Activated T-helper 1 cell treated with anti-CD3 and anti-CD28 coated beads, Interleukin-12 subunit alpha, Interleukin-12 subunit beta, Interleukin-2, Interleukin-4 antibody, amounts not matched to agents 30 ng/mL and 10 ng/mL and 1 ng/mL, durations not matched to agents 14 hours and 24 hours and 36 hours (primary cell): ENCODE data around the gene F2. TPM values are rescaled to one million over a fixed set of nuclear protein-coding genes. Genes with fewer than 3 reads are reported as not detected.

Source experiments
- DNase-seq: peaks from one replicate; pipeline ENCODE4 v3.0.0; 2021; ENCODE audit warnings: low spot score
- H3K27ac Mint-ChIP-seq: one replicate; pipeline ENCODE4 v1.8.0; 2021; ENCODE audit warnings: mild to moderate bottlenecking, mixed read lengths
- H3K27me3 Mint-ChIP-seq: one replicate; pipeline ENCODE4 v1.8.0; 2022; ENCODE audit warnings: mild to moderate bottlenecking, moderate library complexity, mixed read lengths; ENCODE audit not compliant: insufficient read depth
- H3K36me3 Mint-ChIP-seq: one replicate; pipeline ENCODE4 v1.8.0; 2021; ENCODE audit warnings: low read depth, mixed read lengths
- H3K4me1 Mint-ChIP-seq: one replicate; pipeline ENCODE4 v1.8.0; 2021; ENCODE audit warnings: low read depth, mixed read lengths
- H3K4me3 Mint-ChIP-seq: one replicate; pipeline ENCODE4 v1.8.0; 2021; ENCODE audit warnings: mild to moderate bottlenecking, moderate library complexity, mixed read lengths
- H3K9me3 Mint-ChIP-seq: one replicate; pipeline ENCODE4 v1.8.0; 2021; ENCODE audit warnings: mixed read lengths
- intact Hi-C: fragments of 100-400 bp; cut with micrococcal nuclease; formaldehyde crosslinking; loops from one replicate; pipeline ENCODE4 v1.15.1; 2024
- total RNA-seq: library from RNA; stranded (reverse); gene quantifications from 2 replicates; pipeline ENCODE4 v1.2.3, GENCODE V29; 2022

F2 gene
- total RNA-seq, 1 donor from 2014 or later, result not detected

GRCh38 chr11:46727952-46728658 lies 9.1 kb downstream of the F2 start:
- no peaks in the 10 kb centered on the region for H3K36me3 Mint-ChIP-seq
- intact Hi-C loops, result no loop called here
- no peaks in the 10 kb centered on the region for H3K4me1 Mint-ChIP-seq
- DNase-seq, result no peak
- H3K27ac Mint-ChIP-seq, result no peak overlapping the region
- no peaks in the 10 kb centered on the region for H3K9me3 Mint-ChIP-seq
- H3K4me3 Mint-ChIP-seq, result no peak overlapping the region
- H3K27me3 Mint-ChIP-seq, result no peaks in the 10 kb centered on the region

- intact Hi-C loops, result no loop called here
- H3K36me3 Mint-ChIP-seq, result no peaks in the 10 kb centered on the region
- no peaks in the 10 kb centered on the region for H3K27me3 Mint-ChIP-seq
- H3K9me3 Mint-ChIP-seq, result no peaks in the 10 kb centered on the region
- no peak overlapping the region for H3K27ac Mint-ChIP-seq
- no peak for DNase-seq
- H3K4me3 Mint-ChIP-seq, result no peak overlapping the region
- no peaks in the 10 kb centered on the region for H3K4me1 Mint-ChIP-seq
Observed at GRCh38 chr11:46728659-46729040, 9.6 kb downstream of the F2 start.

- no peaks in the 10 kb centered on the region for H3K27me3 Mint-ChIP-seq
Observed at GRCh38 chr11:46729110-46730027, 10.4 kb downstream of the F2 start.

GRCh38 chr11:46731545-46731944 lies 12.5 kb downstream of the F2 start:
- no peak overlapping the region for H3K27ac Mint-ChIP-seq
- H3K4me1 Mint-ChIP-seq, result no peaks in the 10 kb centered on the region
- no peak for DNase-seq
- no peaks in the 10 kb centered on the region for H3K27me3 Mint-ChIP-seq
- H3K9me3 Mint-ChIP-seq, result no peaks in the 10 kb centered on the region
- H3K36me3 Mint-ChIP-seq, result no peaks in the 10 kb centered on the region
- no peak overlapping the region for H3K4me3 Mint-ChIP-seq
- intact Hi-C loops, result no loop called here

More at GRCh38 chr11:46729110-46730027, 10.4 kb downstream of the F2 start:
- Mint-ChIP-seq H3K9me3 (no peaks in the 10 kb centered on the region), H3K4me3 (no peak overlapping the region), H3K27ac (no peak overlapping the region), H3K4me1 (no peaks in the 10 kb centered on the region), H3K36me3 (no peaks in the 10 kb centered on the region)
- DNase-seq, result no peak
- intact Hi-C loops, result no loop called here

GRCh38 chr11:46733234-46733633 lies 14.2 kb downstream of the F2 start:
- Mint-ChIP-seq H3K36me3 (no peaks in the 10 kb centered on the region), H3K27me3 (no peaks in the 10 kb centered on the region), H3K4me3 (no peak overlapping the region), H3K4me1 (no peaks in the 10 kb centered on the region), H3K27ac (no peak overlapping the region), H3K9me3 (no peaks in the 10 kb centered on the region)
- intact Hi-C loops, result no loop called here
- DNase-seq, result no peak

GRCh38 chr11:46736146-46736545 lies 17.1 kb downstream of the F2 start:
- H3K4me1 Mint-ChIP-seq, result no peaks in the 10 kb centered on the region
- no peak for DNase-seq
- intact Hi-C loops, result no loop called here

GRCh38 chr11:46736615-46737014 lies 17.6 kb downstream of the F2 start:
- no peak for DNase-seq
- Mint-ChIP-seq H3K9me3 (no peaks in the 10 kb centered on the region), H3K27me3 (no peaks in the 10 kb centered on the region), H3K36me3 (peaks cover 6% of the 10 kb centered on the region), H3K4me1 (no peaks in the 10 kb centered on the region), H3K27ac (no peak overlapping the region), H3K4me3 (no peak overlapping the region)
- intact Hi-C loops, result no loop called here

More at GRCh38 chr11:46736146-46736545, 17.1 kb downstream of the F2 start:
- H3K27ac Mint-ChIP-seq, result no peak overlapping the region
- no peaks in the 10 kb centered on the region for H3K27me3 Mint-ChIP-seq
- no peak overlapping the region for H3K4me3 Mint-ChIP-seq
- H3K9me3 Mint-ChIP-seq, result no peaks in the 10 kb centered on the region
- H3K36me3 Mint-ChIP-seq, result peaks cover 4% of the 10 kb centered on the region

GRCh38 chr11:46737699-46738098 lies 18.7 kb downstream of the F2 start:
- Mint-ChIP-seq H3K9me3 (no peaks in the 10 kb centered on the region), H3K4me1 (no peaks in the 10 kb centered on the region), H3K27me3 (no peaks in the 10 kb centered on the region), H3K27ac (no peak overlapping the region), H3K4me3 (no peak overlapping the region), H3K36me3 (peaks cover 16% of the 10 kb centered on the region)
- no peak for DNase-seq
- intact Hi-C loops, result no loop called here

- no peak overlapping the region for H3K27ac Mint-ChIP-seq
- H3K27me3 Mint-ChIP-seq, result no peaks in the 10 kb centered on the region
- intact Hi-C loops, result no loop called here
- no peaks in the 10 kb centered on the region for H3K9me3 Mint-ChIP-seq
- H3K36me3 Mint-ChIP-seq, result peaks cover 26% of the 10 kb centered on the region
- H3K4me3 Mint-ChIP-seq, result no peak overlapping the region
- no peaks in the 10 kb centered on the region for H3K4me1 Mint-ChIP-seq
- no peak for DNase-seq
Observed at GRCh38 chr11:46738887-46739286, 19.9 kb downstream of the F2 start.

GRCh38 chr11:46741600-46742484 lies 22.8 kb downstream of the F2 start:
- no peaks in the 10 kb centered on the region for H3K27me3 Mint-ChIP-seq
- no peaks in the 10 kb centered on the region for H3K4me1 Mint-ChIP-seq
- no peak overlapping the region for H3K27ac Mint-ChIP-seq
- intact Hi-C loops, result no loop called here
- no peaks in the 10 kb centered on the region for H3K9me3 Mint-ChIP-seq
- H3K4me3 Mint-ChIP-seq, result no peak overlapping the region
- H3K36me3 Mint-ChIP-seq, result peaks cover 37% of the 10 kb centered on the region
- no peak for DNase-seq

GRCh38 chr11:46743043-46743442 lies 24.0 kb downstream of the F2 start:
- Mint-ChIP-seq H3K9me3 (no peaks in the 10 kb centered on the region), H3K27ac (no peak overlapping the region), H3K4me1 (no peaks in the 10 kb centered on the region), H3K27me3 (no peaks in the 10 kb centered on the region), H3K4me3 (no peak overlapping the region), H3K36me3 (peaks cover 46% of the 10 kb centered on the region)
- intact Hi-C loops, result no loop called here
- DNase-seq, result no peak

GRCh38 chr11:46743693-46744339 lies 24.8 kb downstream of the F2 start:
- DNase-seq, result no peak
- Mint-ChIP-seq H3K4me3 (no peak overlapping the region), H3K4me1 (no peaks in the 10 kb centered on the region), H3K9me3 (no peaks in the 10 kb centered on the region), H3K36me3 (peaks cover 48% of the 10 kb centered on the region), H3K27ac (no peak overlapping the region), H3K27me3 (no peaks in the 10 kb centered on the region)
- intact Hi-C loops, result no loop called here
